Calu3 (cell line): Measurements from ENCODE around the gene RALBP1. TPM values are rescaled to one million over a fixed set of nuclear protein-coding genes. Genes with fewer than 3 reads are reported as not detected.
"Not testable (repeated sequence)": the region's sequence is repeated elsewhere in the genome, so short reads cannot be mapped to it uniquely, and the experiment has no call there.

Source experiments
- BruUV-seq: library from RNA; stranded (reverse); fragments of 400-500 nt; replicated peaks from 2 replicates; lab custom pipeline; 2021; lab: Mats Ljungman, UMichigan
- CTCF ChIA-PET: fragments of 300-600 bp; sonication (Branson Sonifier 250); formaldehyde crosslinking; loops from one replicate; lab custom pipeline; 2022; ENCODE audit warnings: antibody characterized with exemption; lab: Charles Lee
- DNase-seq: peaks from one replicate; pipeline ENCODE4 v3.0.0; 2022
- H3K27ac Mint-ChIP-seq: one replicate; pipeline ENCODE4 v1.8.0; 2022; ENCODE audit warnings: mixed read lengths; ENCODE audit not compliant: unreplicated experiment
- H3K27me3 Mint-ChIP-seq: one replicate; pipeline ENCODE4 v1.8.0; 2022; ENCODE audit warnings: mixed read lengths; ENCODE audit not compliant: unreplicated experiment
- H3K36me3 Mint-ChIP-seq: one replicate; pipeline ENCODE4 v1.8.0; 2022; ENCODE audit warnings: mild to moderate bottlenecking, moderate library complexity, mixed read lengths; ENCODE audit not compliant: insufficient read depth, unreplicated experiment
- H3K4me1 Mint-ChIP-seq: one replicate; pipeline ENCODE4 v1.8.0; 2022; ENCODE audit warnings: mild to moderate bottlenecking, low read depth, mixed read lengths; ENCODE audit not compliant: unreplicated experiment
- H3K4me3 Mint-ChIP-seq: one replicate; pipeline ENCODE4 v1.8.0; 2022; ENCODE audit warnings: mild to moderate bottlenecking, low read depth, moderate library complexity, mixed read lengths; ENCODE audit not compliant: unreplicated experiment
- H3K9me3 Mint-ChIP-seq: one replicate; pipeline ENCODE4 v1.8.0; 2022; ENCODE audit warnings: low read depth, mixed read lengths; ENCODE audit not compliant: unreplicated experiment
- intact Hi-C: fragments of 100-400 bp; cut with micrococcal nuclease; formaldehyde crosslinking; loops from one replicate; pipeline ENCODE4 v1.10.0; 2022; ENCODE audit not compliant: unreplicated experiment
- total RNA-seq: library from RNA; stranded (reverse); gene quantifications from 2 replicates; pipeline ENCODE4 v1.2.3, GENCODE V29; 2022
- TF ChIP-seq, protein P1 (sequence below): fragments of 200-600 bp; IDR thresholded peaks from one replicate; pipeline ENCODE4 v1.8.0; 2022; ENCODE audit warnings: antibody characterized with exemption; ENCODE audit not compliant: unreplicated experiment

The RALBP1 gene
- total RNA-seq, 1 experiment from 2014 or later = 65.8 TPM

- DNase-seq = no peak
- CTCF ChIA-PET = interaction anchor here (0.8 kb wide), 1 partner anchor 19 kb away, joined by 3 read pairs; no protein-coding TSS in a partner anchor
- Mint-ChIP-seq H3K4me1 (peaks cover 14% of the 10 kb centered on the region), H3K36me3 (no peaks in the 10 kb centered on the region), H3K4me3 (no peak overlapping the region), H3K27me3 (no peaks in the 10 kb centered on the region), H3K27ac (no peak overlapping the region), H3K9me3 (peaks cover 7% of the 10 kb centered on the region)
- TF ChIP-seq, protein P1, sequence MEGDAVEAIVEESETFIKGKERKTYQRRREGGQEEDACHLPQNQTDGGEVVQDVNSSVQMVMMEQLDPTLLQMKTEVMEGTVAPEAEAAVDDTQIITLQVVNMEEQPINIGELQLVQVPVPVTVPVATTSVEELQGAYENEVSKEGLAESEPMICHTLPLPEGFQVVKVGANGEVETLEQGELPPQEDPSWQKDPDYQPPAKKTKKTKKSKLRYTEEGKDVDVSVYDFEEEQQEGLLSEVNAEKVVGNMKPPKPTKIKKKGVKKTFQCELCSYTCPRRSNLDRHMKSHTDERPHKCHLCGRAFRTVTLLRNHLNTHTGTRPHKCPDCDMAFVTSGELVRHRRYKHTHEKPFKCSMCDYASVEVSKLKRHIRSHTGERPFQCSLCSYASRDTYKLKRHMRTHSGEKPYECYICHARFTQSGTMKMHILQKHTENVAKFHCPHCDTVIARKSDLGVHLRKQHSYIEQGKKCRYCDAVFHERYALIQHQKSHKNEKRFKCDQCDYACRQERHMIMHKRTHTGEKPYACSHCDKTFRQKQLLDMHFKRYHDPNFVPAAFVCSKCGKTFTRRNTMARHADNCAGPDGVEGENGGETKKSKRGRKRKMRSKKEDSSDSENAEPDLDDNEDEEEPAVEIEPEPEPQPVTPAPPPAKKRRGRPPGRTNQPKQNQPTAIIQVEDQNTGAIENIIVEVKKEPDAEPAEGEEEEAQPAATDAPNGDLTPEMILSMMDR = no peak
- intact Hi-C loops = no loop called here
- BruUV-seq = no TSS peak
Observed at GRCh38 chr18:9468998-9469397, 6.3 kb upstream of the RALBP1 start.

GRCh38 chr18:9469685-9470084 lies 5.6 kb upstream of the RALBP1 start:
- peaks cover 3% of the 10 kb centered on the region for H3K36me3 Mint-ChIP-seq
- no peak for DNase-seq
- no TSS peak for BruUV-seq
- H3K27me3 Mint-ChIP-seq = no peaks in the 10 kb centered on the region
- TF ChIP-seq, protein P1 = no peak
- H3K27ac Mint-ChIP-seq = no peak overlapping the region
- peaks cover 7% of the 10 kb centered on the region for H3K9me3 Mint-ChIP-seq
- peaks cover 19% of the 10 kb centered on the region for H3K4me1 Mint-ChIP-seq
- H3K4me3 Mint-ChIP-seq = no peak overlapping the region
- intact Hi-C loops = no loop called here
- CTCF ChIA-PET = interaction anchor here (0.5 to 0.7 kb wide), 2 partner anchors 107 to 651 kb away, joined by 3 to 4 read pairs; no protein-coding TSS in a partner anchor

GRCh38 chr18:9474108-9474982 lies 968 bp upstream of the RALBP1 start:
- H3K27ac Mint-ChIP-seq = peak overlapping the region; percentile 87
- peak overlapping the region; percentile 95 for H3K4me3 Mint-ChIP-seq
- H3K9me3 Mint-ChIP-seq = no peaks in the 10 kb centered on the region
- intact Hi-C loops = loop anchor here (1.0 kb wide), 1 partner anchor 51 kb away; no protein-coding TSS in a partner anchor
- no peaks in the 10 kb centered on the region for H3K27me3 Mint-ChIP-seq
- DNase-seq = no peak
- H3K36me3 Mint-ChIP-seq = peaks cover 27% of the 10 kb centered on the region
- CTCF ChIA-PET = interaction anchor here (0.6 kb wide), 1 partner anchor 33 kb away, joined by 3 read pairs; no protein-coding TSS in a partner anchor
- TF ChIP-seq, protein P1 = no peak
- H3K4me1 Mint-ChIP-seq = peaks cover 37% of the 10 kb centered on the region
- BruUV-seq = TSS peak; percentile 78

DNA sequence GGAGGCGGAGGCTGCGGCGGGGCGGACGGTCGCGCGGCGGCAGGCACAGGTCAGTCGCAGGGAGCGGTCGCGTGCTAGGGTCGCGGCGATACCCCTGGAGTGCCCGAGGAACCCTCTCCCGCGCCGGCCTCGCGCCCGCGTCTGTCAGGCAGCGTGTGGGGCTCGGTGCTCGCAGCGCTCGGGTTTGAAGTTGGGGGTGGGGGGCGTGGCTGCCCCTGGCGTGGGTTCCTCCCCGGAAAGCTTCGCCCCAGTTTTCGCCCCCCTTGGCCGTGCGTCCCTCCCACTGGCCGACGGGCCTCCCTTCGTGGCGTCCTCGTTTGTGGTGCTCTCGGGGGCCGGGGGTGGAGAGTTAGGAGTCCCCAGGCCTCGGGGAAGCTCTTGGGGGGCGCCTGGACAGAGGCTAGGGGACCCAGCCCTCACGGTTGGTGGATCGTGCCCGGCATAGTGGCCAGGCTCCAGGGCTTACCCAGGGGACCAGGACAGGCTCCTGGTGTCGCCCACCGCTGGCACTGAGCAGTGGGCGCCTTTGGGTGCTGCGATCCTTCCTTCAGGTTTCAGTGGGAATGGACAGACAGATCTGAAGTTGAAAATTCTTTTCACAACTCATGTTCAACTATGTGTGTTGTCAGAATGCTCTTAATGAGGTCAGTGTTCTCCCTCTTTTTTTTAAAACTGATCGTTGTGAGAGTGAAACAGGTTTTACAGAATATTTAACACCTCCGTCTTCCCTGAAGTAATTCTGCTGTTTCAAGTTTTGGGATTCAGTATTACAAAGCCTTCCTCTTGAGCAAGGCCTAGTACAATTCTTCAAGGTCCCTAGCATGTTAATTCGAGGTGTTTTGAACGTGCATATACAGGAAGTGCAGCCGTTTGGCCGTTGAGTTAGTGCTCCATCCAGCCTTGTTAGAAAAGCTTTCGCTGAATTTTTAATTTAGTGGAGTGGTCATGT lies 604 bp downstream of the RALBP1 start:
- H3K9me3 Mint-ChIP-seq = no peaks in the 10 kb centered on the region
- DNase-seq = no peak
- intact Hi-C loops = no loop called here
- BruUV-seq = no TSS peak
- H3K4me1 Mint-ChIP-seq = peaks cover 28% of the 10 kb centered on the region
- TF ChIP-seq, protein P1 = no peak
- no peaks in the 10 kb centered on the region for H3K27me3 Mint-ChIP-seq
- CTCF ChIA-PET = interaction anchor here (0.6 to 0.9 kb wide), 3 partner anchors 16 to 212 kb away, joined by 3 to 5 read pairs (median 3); no protein-coding TSS in a partner anchor
- peak overlapping the region; percentile 87 for H3K27ac Mint-ChIP-seq
- peaks cover 27% of the 10 kb centered on the region for H3K36me3 Mint-ChIP-seq
- peak overlapping the region; percentile 95 for H3K4me3 Mint-ChIP-seq

GRCh38 chr18:9476949-9477348 lies 1.6 kb downstream of the RALBP1 start:
- H3K27me3 Mint-ChIP-seq, DNase-seq, H3K9me3 Mint-ChIP-seq, intact Hi-C loops: not testable (repeated sequence)
- CTCF ChIA-PET = interaction anchor here (0.6 to 0.9 kb wide), 3 partner anchors 15 to 211 kb away, joined by 3 to 5 read pairs (median 3); no protein-coding TSS in a partner anchor
- Mint-ChIP-seq H3K27ac (peak overlapping the region; percentile 80), H3K4me3 (peak overlapping the region; percentile 95), H3K36me3 (peaks cover 27% of the 10 kb centered on the region), H3K4me1 (peaks cover 28% of the 10 kb centered on the region)
- BruUV-seq = TSS peak; percentile 51
